Astrocyte of the hippocampus (primary cell): Measurements from ENCODE around the gene TRIM8.

Source experiments
- DNase-seq: peaks from one replicate; pipeline ENCODE4 v3.0.0; 2011; ENCODE audit warnings: low read depth, low spot score

TRIM8 gene

GRCh38 chr10:102644066-102644645, at the start of gene TRIM8:
TSS of gene TRIM8 (plus strand) at chr10:102644479. CDS start at chr10:102644618, 139 bp downstream.
- DNase-seq, result peak; percentile 77

GRCh38 chr10:102595293-102595692, 49.0 kb upstream of the TRIM8 start:
- DNase-seq, result no peak

- DNase-seq, result no peak
These were observed 48.4 kb upstream of the TRIM8 start for GRCh38 chr10:102595897-102596296.

- peak; percentile 73 for DNase-seq
These were observed 47.7 kb upstream of the TRIM8 start for GRCh38 chr10:102596506-102596971.

- peak; percentile 34 for DNase-seq
These were observed 46.9 kb upstream of the TRIM8 start for GRCh38 chr10:102597131-102597991.

GRCh38 chr10:102598243-102598642, 46.0 kb upstream of the TRIM8 start:
- no peak for DNase-seq

- DNase-seq, result no peak
These were observed 44.5 kb upstream of the TRIM8 start for GRCh38 chr10:102599565-102600327.

GRCh38 chr10:102600816-102601215, 43.5 kb upstream of the TRIM8 start:
- no peak for DNase-seq

GRCh38 chr10:102601639-102602038, 42.6 kb upstream of the TRIM8 start:
- no peak for DNase-seq

- no peak for DNase-seq
These were observed 41.8 kb upstream of the TRIM8 start for GRCh38 chr10:102602272-102603045.

- DNase-seq, result no peak
These were observed 40.3 kb upstream of the TRIM8 start for GRCh38 chr10:102603946-102604345.

GRCh38 chr10:102604439-102604841, 39.8 kb upstream of the TRIM8 start:
- DNase-seq, result peak; percentile 79

- DNase-seq, result peak; percentile 66
These were observed 38.6 kb upstream of the TRIM8 start for GRCh38 chr10:102605712-102606111.

GRCh38 chr10:102608487-102608886, 35.8 kb upstream of the TRIM8 start:
- no peak for DNase-seq

- DNase-seq, result no peak
These were observed 33.8 kb upstream of the TRIM8 start for GRCh38 chr10:102610441-102610887.

- no peak for DNase-seq
These were observed 32.7 kb upstream of the TRIM8 start for GRCh38 chr10:102611514-102612087.

- no peak for DNase-seq
These were observed 31.4 kb upstream of the TRIM8 start for GRCh38 chr10:102612964-102613275.

GRCh38 chr10:102613286-102613685, 31.0 kb upstream of the TRIM8 start:
- DNase-seq, result no peak

- no peak for DNase-seq
These were observed 30.5 kb upstream of the TRIM8 start for GRCh38 chr10:102613785-102614184.

GRCh38 chr10:102614888-102615287, 29.4 kb upstream of the TRIM8 start:
- no peak for DNase-seq

GRCh38 chr10:102615361-102615760, 28.9 kb upstream of the TRIM8 start:
- no peak for DNase-seq
